K562 (cell line): Measurements from ENCODE around the gene ZNF598.

Experiments used
- BRF1 ChIP-seq: IDR thresholded peaks from 3 replicates; pipeline ENCODE4 v1.6.1; 2011; ENCODE audit warnings: borderline replicate concordance, mild to moderate bottlenecking; ENCODE audit not compliant: insufficient read length; ENCODE audit errors: extremely low read depth
- CBX8 ChIP-seq: fragments of 200-600 bp; sonication (generic); IDR thresholded peaks from 2 replicates; pipeline ENCODE4 v1.6.1; 2012; ENCODE audit warnings: borderline replicate concordance, mixed run types, low read depth, mild to moderate bottlenecking, moderate library complexity, mixed read lengths, low read length, control low read depth, inconsistent platforms; ENCODE audit not compliant: poor library complexity, severe bottlenecking; ENCODE audit errors: extremely low read depth
- CHD1 ChIP-seq: fragments of 200-600 bp; sonication (generic); IDR thresholded peaks from one replicate; pipeline ENCODE4 v1.6.1; 2012; ENCODE audit warnings: mild to moderate bottlenecking, moderate library complexity, low read length, inconsistent platforms
- EP300 ChIP-seq: IDR thresholded peaks from 2 replicates; pipeline ENCODE4 v1.6.1; 2012; ENCODE audit warnings: low read length, improper control_type of control experiment
- MAZ ChIP-seq, 2 experiments: fragments of 450-650 bp in 1 of 2; sonication (generic) in 1 of 2; formaldehyde crosslinking; IDR thresholded peaks in 1 of 2; conservative IDR thresholded peaks in 1 of 2; 2 replicates each; pipeline versions ENCODE4 v1.4.0 to v1.5.0; 2020; ENCODE audit warnings: mild to moderate bottlenecking in 1 of 2, missing genetic modification reagents in 1 of 2
- NELFE ChIP-seq: IDR thresholded peaks from 2 replicates; pipeline ENCODE4 v1.6.1; 2011; ENCODE audit warnings: mild to moderate bottlenecking; ENCODE audit not compliant: insufficient read depth, insufficient read length
- PCBP2 ChIP-seq: fragments of 200-400 bp; formaldehyde crosslinking; IDR thresholded peaks from 2 replicates; pipeline ENCODE4 v1.6.1; 2018; ENCODE audit warnings: low read length, low read depth, mild to moderate bottlenecking, moderate library complexity; ENCODE audit not compliant: poor library complexity, severe bottlenecking
- POLR2A ChIP-seq: fragments of 450-650 bp; conservative IDR thresholded peaks from 2 replicates; pipeline ENCODE4 v1.6.1; 2016
- RBFOX2 ChIP-seq: fragments of 200-400 bp; formaldehyde crosslinking; IDR thresholded peaks from 2 replicates; pipeline ENCODE4 v1.6.1; 2017; ENCODE audit warnings: low read depth, mild to moderate bottlenecking, low read length, moderate library complexity
- RFX5 ChIP-seq: IDR thresholded peaks from 2 replicates; pipeline ENCODE4 v1.6.1; 2011; ENCODE audit warnings: low read depth, mild to moderate bottlenecking, improper control_type of control experiment, low read length
- ZNF212 ChIP-seq: fragments of 450-650 bp; formaldehyde crosslinking; IDR thresholded peaks from 2 replicates; pipeline ENCODE4 v1.4.0; 2020; ENCODE audit warnings: mild to moderate bottlenecking
- TF ChIP-seq, protein P1 (sequence below), 2 experiments: fragments of 450-650 bp; formaldehyde crosslinking in 1 of 2; IDR thresholded peaks; 2 replicates each; pipeline versions ENCODE4 v1.4.0 to v1.6.1; 2014 to 2020; ENCODE audit warnings: mild to moderate bottlenecking in 2 of 2, borderline replicate concordance in 1 of 2, low read depth in 1 of 2
- TF ChIP-seq, protein P2 (sequence below), 3 experiments: IDR thresholded peaks in 2 of 3; conservative IDR thresholded peaks in 1 of 3; 2 replicates each; pipeline ENCODE4 v1.5.1; 2011 to 2012; ENCODE audit warnings: low read length in 3 of 3, mild to moderate bottlenecking in 3 of 3, control low read depth in 2 of 3, improper control_type of control experiment in 1 of 3, inconsistent platforms in 1 of 3, low read depth in 1 of 3, mixed read lengths in 1 of 3, moderate library complexity in 1 of 3; ENCODE audit not compliant: insufficient read depth in 2 of 3

DNA sequence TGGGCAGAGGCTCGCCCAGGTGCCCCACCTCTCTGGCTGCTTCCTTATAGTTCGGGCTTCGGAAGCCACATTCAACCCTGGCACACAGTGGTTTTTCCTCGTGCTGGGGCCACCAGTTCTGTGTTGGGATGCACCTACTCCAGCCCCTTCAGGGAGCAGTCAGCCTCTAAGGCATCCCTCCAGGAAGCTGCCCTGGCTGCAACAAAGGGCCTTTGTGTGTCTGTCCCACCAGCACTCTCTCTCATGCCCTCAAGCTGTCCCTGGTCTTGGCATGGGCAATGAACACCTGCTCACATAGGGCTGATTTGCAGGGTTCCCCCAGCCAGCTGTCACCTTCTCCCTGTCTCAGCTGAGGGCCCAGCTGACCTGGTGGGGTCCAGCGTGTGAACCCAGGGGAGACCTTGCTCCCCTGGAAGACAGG, 27.6 kb downstream of the ZNF598 start:
- TF ChIP-seq PCBP2 (no peak), RBFOX2 (no peak), BRF1 (no peak), ZNF212 (CRISPR knock-in tag) (no peak), POLR2A (peak; percentile 57), CBX8 (no peak), NELFE (no peak), CHD1 (no peak), MAZ (CRISPR knock-in tag; conservative IDR thresholded peaks at IDR 0.05 in 1 of 2, IDR thresholded peaks at IDR 0.05 in 1 of 2) (no peak), RFX5 (no peak), EP300 (no peak)
- TF ChIP-seq, protein P1, sequence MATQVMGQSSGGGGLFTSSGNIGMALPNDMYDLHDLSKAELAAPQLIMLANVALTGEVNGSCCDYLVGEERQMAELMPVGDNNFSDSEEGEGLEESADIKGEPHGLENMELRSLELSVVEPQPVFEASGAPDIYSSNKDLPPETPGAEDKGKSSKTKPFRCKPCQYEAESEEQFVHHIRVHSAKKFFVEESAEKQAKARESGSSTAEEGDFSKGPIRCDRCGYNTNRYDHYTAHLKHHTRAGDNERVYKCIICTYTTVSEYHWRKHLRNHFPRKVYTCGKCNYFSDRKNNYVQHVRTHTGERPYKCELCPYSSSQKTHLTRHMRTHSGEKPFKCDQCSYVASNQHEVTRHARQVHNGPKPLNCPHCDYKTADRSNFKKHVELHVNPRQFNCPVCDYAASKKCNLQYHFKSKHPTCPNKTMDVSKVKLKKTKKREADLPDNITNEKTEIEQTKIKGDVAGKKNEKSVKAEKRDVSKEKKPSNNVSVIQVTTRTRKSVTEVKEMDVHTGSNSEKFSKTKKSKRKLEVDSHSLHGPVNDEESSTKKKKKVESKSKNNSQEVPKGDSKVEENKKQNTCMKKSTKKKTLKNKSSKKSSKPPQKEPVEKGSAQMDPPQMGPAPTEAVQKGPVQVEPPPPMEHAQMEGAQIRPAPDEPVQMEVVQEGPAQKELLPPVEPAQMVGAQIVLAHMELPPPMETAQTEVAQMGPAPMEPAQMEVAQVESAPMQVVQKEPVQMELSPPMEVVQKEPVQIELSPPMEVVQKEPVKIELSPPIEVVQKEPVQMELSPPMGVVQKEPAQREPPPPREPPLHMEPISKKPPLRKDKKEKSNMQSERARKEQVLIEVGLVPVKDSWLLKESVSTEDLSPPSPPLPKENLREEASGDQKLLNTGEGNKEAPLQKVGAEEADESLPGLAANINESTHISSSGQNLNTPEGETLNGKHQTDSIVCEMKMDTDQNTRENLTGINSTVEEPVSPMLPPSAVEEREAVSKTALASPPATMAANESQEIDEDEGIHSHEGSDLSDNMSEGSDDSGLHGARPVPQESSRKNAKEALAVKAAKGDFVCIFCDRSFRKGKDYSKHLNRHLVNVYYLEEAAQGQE (IDR thresholded peaks at IDR 0.05; ENCODE audit: borderline replicate concordance): no peak
- TF ChIP-seq, protein P1 (CRISPR knock-in tag; IDR thresholded peaks at IDR 0.05; ENCODE audit: low read depth): no peak
- TF ChIP-seq, protein P2, sequence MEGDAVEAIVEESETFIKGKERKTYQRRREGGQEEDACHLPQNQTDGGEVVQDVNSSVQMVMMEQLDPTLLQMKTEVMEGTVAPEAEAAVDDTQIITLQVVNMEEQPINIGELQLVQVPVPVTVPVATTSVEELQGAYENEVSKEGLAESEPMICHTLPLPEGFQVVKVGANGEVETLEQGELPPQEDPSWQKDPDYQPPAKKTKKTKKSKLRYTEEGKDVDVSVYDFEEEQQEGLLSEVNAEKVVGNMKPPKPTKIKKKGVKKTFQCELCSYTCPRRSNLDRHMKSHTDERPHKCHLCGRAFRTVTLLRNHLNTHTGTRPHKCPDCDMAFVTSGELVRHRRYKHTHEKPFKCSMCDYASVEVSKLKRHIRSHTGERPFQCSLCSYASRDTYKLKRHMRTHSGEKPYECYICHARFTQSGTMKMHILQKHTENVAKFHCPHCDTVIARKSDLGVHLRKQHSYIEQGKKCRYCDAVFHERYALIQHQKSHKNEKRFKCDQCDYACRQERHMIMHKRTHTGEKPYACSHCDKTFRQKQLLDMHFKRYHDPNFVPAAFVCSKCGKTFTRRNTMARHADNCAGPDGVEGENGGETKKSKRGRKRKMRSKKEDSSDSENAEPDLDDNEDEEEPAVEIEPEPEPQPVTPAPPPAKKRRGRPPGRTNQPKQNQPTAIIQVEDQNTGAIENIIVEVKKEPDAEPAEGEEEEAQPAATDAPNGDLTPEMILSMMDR (IDR thresholded peaks at IDR 0.05 in 2 of 3, conservative IDR thresholded peaks at IDR 0.05 in 1 of 3; ENCODE audit: insufficient read depth in 2 of 3, low read depth in 1 of 3, low read length in 3 of 3): no peak
